Bronchial epithelial cell (primary cell): Measurements from ENCODE around the gene NAP1L2. TPM values are rescaled to one million over a fixed set of nuclear protein-coding genes. Genes with fewer than 3 reads are reported as not detected.

ENCODE experiments used
- DNase-seq: peaks from one replicate; pipeline ENCODE4 v3.0.0-alpha.2; 2010; ENCODE audit warnings: low read depth
- FAIRE-seq: peaks from 2 replicates; lab custom pipeline; 2011; peaks lifted over from hg19 to GRCh38; lab: Jason Lieb, UNC
- H3K27me3 ChIP-seq: 2 replicates; pipeline ENCODE4 v1.5.1; 2011; ENCODE audit warnings: low read length; ENCODE audit not compliant: control insufficient read depth, insufficient read depth
- H3K36me3 ChIP-seq: 2 replicates; pipeline ENCODE4 v1.5.1; 2011; ENCODE audit warnings: low read length; ENCODE audit not compliant: control insufficient read depth, insufficient read depth
- H3K4me3 ChIP-seq: 2 replicates; pipeline ENCODE4 v1.5.1; 2011; ENCODE audit warnings: mild to moderate bottlenecking, low read depth, low read length, control low read depth
- total RNA-seq: library from RNA; depleted of rRNA; stranded (reverse); fragments of >200 nt; gene quantifications from 2 replicates; pipeline ENCODE4 v1.2.1, GENCODE V29; 2014
- TF ChIP-seq, protein P1 (sequence below): IDR thresholded peaks from 2 replicates; pipeline ENCODE4 v1.5.1; 2011; ENCODE audit warnings: mild to moderate bottlenecking, moderate library complexity, low read length, control low read depth, inconsistent platforms; ENCODE audit not compliant: insufficient read depth, severe bottlenecking

NAP1L2 gene, protein sequence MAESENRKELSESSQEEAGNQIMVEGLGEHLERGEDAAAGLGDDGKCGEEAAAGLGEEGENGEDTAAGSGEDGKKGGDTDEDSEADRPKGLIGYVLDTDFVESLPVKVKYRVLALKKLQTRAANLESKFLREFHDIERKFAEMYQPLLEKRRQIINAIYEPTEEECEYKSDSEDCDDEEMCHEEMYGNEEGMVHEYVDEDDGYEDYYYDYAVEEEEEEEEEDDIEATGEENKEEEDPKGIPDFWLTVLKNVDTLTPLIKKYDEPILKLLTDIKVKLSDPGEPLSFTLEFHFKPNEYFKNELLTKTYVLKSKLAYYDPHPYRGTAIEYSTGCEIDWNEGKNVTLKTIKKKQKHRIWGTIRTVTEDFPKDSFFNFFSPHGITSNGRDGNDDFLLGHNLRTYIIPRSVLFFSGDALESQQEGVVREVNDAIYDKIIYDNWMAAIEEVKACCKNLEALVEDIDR
- 0.26 and 0.38 TPM in 2 replicates for total RNA-seq

DNA sequence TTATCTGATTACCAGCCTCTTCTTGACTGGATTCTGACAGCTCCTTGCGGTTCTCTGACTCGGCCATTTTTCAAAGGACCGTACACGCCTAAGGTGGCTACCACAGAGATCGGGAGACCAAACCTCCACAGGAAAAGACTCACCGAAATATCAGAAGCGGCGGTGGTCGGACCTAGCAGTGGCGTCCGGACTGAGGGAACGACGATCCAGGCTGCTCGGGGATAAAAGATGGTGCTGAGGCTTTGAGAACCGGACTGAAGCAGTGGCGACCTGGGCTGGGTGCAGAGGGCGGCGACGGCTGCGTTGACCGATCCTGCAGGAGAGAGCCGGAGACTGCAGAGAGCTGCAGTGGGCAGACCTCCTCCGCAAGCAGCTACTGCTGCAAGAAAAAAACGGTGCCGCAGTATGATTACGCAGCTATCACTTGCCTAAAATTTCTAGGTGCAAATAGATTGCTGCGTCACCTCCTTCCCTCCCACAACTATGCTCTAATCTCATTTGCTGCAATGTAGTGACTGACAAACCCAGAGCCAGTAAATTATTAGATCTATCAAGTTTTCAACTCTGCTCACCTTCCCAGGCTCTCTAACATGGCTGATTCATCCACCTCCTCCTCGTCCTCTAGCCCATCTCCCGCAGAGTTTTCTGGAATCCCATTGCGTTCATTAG lies at the start of gene NAP1L2:
Gene NAP1L2, minus strand, starts transcription at position 426 of the 669 bp plus-strand sequence. Its CDS starts 359 bp downstream, at position 67.
- TF ChIP-seq, protein P1, sequence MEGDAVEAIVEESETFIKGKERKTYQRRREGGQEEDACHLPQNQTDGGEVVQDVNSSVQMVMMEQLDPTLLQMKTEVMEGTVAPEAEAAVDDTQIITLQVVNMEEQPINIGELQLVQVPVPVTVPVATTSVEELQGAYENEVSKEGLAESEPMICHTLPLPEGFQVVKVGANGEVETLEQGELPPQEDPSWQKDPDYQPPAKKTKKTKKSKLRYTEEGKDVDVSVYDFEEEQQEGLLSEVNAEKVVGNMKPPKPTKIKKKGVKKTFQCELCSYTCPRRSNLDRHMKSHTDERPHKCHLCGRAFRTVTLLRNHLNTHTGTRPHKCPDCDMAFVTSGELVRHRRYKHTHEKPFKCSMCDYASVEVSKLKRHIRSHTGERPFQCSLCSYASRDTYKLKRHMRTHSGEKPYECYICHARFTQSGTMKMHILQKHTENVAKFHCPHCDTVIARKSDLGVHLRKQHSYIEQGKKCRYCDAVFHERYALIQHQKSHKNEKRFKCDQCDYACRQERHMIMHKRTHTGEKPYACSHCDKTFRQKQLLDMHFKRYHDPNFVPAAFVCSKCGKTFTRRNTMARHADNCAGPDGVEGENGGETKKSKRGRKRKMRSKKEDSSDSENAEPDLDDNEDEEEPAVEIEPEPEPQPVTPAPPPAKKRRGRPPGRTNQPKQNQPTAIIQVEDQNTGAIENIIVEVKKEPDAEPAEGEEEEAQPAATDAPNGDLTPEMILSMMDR, result no peak
- DNase-seq, result peak; percentile 73
- no peak for FAIRE-seq

DNA sequence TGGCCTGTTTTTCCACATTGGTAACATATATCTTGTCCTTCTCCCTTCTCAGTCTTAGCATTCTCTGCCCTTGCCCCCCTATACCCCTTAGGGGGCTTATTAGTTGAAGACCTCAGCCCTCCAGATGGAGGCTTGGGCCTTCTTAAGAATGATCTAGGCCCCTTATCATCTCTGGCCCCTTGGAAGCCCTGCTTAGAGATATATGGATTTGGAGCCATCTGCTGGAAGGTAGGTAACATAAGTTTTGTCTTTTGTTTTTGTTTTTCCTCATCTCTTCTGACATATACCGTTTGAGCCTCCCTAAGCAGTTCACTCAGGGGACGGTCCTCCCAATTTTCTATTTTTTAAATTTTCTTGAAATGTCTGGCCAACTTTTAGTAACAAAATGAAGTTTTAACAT lies 48.3 kb upstream of the NAP1L2 start:
- TF ChIP-seq, protein P1, result no peak
- FAIRE-seq, result no peak
- Histone ChIP-seq H3K36me3 (no peaks in the 10 kb centered on the region), H3K27me3 (no peaks in the 10 kb centered on the region), H3K4me3 (no peak overlapping the region)
- DNase-seq, result peak; percentile 8

More for the DNA sequence above, at the start of gene NAP1L2:
- peak within 1 kb of the TSS; percentile 41 for H3K4me3 ChIP-seq
- no peaks in the 10 kb centered on the region for H3K27me3 ChIP-seq
- no peaks in the 10 kb centered on the region for H3K36me3 ChIP-seq

DNA sequence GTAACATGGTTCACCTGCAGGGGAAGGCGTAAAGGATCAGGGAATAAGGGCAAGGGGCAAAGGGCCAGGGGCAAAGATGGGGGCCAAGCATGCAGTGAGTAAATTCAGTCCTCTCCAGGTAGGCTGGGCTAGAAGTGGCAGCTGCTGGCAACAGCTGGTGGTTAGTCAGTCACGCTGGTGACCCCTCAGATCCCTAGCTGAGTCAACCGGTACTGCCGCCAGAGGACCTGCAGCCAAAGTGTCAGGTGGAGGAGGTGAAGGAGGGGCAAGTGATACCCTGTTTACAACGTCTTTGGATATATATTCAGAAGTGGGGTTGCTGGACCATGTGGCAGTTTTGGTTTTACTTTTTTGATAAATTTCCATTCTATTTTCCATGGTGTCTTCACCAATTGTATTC lies 24.6 kb upstream of the NAP1L2 start:
- DNase-seq (no peak), FAIRE-seq (no peak)
- Histone ChIP-seq H3K36me3 (no peaks in the 10 kb centered on the region), H3K27me3 (no peaks in the 10 kb centered on the region), H3K4me3 (no peak overlapping the region)
- TF ChIP-seq, protein P1, result no peak

DNA sequence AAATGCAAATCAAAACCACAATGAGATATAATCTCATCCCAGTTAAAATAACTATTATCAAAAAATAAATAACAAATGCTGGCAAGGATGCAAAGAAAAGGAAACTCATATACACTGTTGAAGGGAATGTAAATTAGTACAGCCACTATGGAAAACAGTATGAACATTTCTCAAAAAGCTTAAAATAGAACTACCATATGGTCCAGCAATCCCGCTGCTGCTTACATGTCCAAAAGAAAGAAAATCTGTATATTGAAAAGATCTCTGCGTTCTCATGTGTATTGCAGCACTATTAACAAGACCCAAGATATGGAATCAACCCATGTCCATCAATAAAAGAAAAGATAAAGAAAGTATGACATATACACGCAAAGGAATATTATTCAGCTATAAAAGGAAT lies 3.0 kb upstream of the NAP1L2 start:
- Histone ChIP-seq H3K4me3 (no peak overlapping the region), H3K27me3 (no peaks in the 10 kb centered on the region), H3K36me3 (no peaks in the 10 kb centered on the region)
- TF ChIP-seq, protein P1, result no peak
- DNase-seq, result no peak
- FAIRE-seq, result no peak

DNA sequence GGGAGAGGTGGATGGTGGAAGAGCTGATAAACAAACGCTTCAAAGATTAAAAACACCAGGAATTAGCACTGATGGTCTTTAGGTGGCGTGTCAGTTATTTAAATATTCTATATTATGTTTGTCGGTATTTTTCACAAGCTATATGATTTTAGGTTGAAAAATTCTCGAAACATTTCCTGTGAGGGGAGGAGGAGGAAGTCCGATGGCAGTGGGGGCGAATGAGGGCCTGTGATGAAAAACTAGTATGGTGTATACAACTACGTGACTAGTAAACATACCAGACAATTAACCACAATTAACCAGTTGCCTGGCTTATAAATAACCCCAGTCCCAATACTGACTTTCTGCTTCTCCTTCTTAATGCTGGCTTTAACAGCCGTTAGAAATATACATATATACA lies 595 bp upstream of the NAP1L2 start:
- DNase-seq (no peak), FAIRE-seq (no peak)
- TF ChIP-seq, protein P1, result no peak
- Histone ChIP-seq H3K36me3 (no peaks in the 10 kb centered on the region), H3K4me3 (peak overlapping the region; percentile 14), H3K27me3 (no peaks in the 10 kb centered on the region)
